ENCODE measurements around the gene ZFP90. TPM values are rescaled to one million over a fixed set of nuclear protein-coding genes. Genes with fewer than 3 reads are reported as not detected.

Gene ZFP90
- total and polyA plus RNA-seq, 9 of the 15 experiments (the other 6 are each of a cell fraction or from before 2014, with no cell fraction given): 0.66 to 2.9 (median 2.3) TPM

- H2AFZ ChIP-seq (ENCODE audit: low read depth, low read length): no peak overlapping the region
- 2% methylated on average over 6 of the region's 6 CpGs for whole genome bisulfite sequencing (ENCODE audit: insufficient coverage, low coverage, missing lambda C conversion rate)
- ChIA-PET POLR2A (interaction anchor here (0.9 kb wide), 1 partner anchor 32 kb away, joined by 3 read pairs; no protein-coding TSS in a partner anchor), CTCF (ENCODE audit: low intra/inter-chr PET ratio) (no interaction called here)
- no peak overlapping the region for H3K4me2 ChIP-seq (ENCODE audit: insufficient read depth, low read length)
- TF ChIP-seq CEBPG (CRISPR knock-in tag; IDR thresholded peaks at IDR 0.05): no peak
- TF ChIP-seq CEBPG (tag; conservative IDR thresholded peaks at IDR 0.05 in 1 of 2, IDR thresholded peaks at IDR 0.05 in 1 of 2): peak in 1 of 2 experiments; percentile 38; a peak in 1 of 4 replicates
- TF ChIP-seq ZKSCAN8 (CRISPR knock-in tag; IDR thresholded peaks at IDR 0.05): no peak
- no peak for TF ChIP-seq ESRRA (IDR thresholded peaks at IDR 0.05; ENCODE audit: borderline replicate concordance, low read depth)
- TF ChIP-seq SMARCB1 (IDR thresholded peaks at IDR 0.05; ENCODE audit: insufficient read length, low read depth): no peak
- TF ChIP-seq CEBPB (tag; IDR thresholded peaks at IDR 0.05): peak; percentile 64; the same call in 1 of the 2 replicates
- TF ChIP-seq SP2 (IDR thresholded peaks at IDR 0.05; ENCODE audit: extremely low read depth, low read depth, low read length, poor library complexity, severe bottlenecking): no peak
- no peaks in the 10 kb centered on the region for H3K4me1 ChIP-seq (replicated peaks in 1 of 2; ENCODE audit: control insufficient read depth in 2 of 2, insufficient read depth in 2 of 2, low read length in 2 of 2)
- no peaks in the 10 kb centered on the region for H3K9me1 ChIP-seq (ENCODE audit: control insufficient read depth, insufficient read depth, low read length)
- no peak overlapping the region for H3K4me3 ChIP-seq
- no peaks in the 10 kb centered on the region for H4K20me1 ChIP-seq (replicated peaks; ENCODE audit: control insufficient read depth, insufficient read depth, low read length)
- H3K36me3 ChIP-seq (ENCODE audit: control insufficient read depth, insufficient read depth, low read length): no peaks in the 10 kb centered on the region
- no peak overlapping the region for H3K27ac ChIP-seq (ENCODE audit: extremely low read depth, low read depth, low read length)
- ATAC-seq: no peak
- intact Hi-C loops (cut with micrococcal nuclease): loop anchor here (10.0 kb wide), 1 partner anchor 209 kb away; no protein-coding TSS in a partner anchor
- in situ Hi-C loops (cut with MboI): no loop called here
- FAIRE-seq: no peak
- H3K9ac ChIP-seq (ENCODE audit: insufficient read depth in 1 of 2, low read depth in 2 of 2, low read length in 2 of 2): no peak overlapping the region
- no peaks in the 10 kb centered on the region for H3K79me2 ChIP-seq (ENCODE audit: control insufficient read depth, insufficient read depth, low read length)
- DNase-seq (ENCODE audit: extremely low read depth in 1 of 4, low spot score in 3 of 4): no peak
- BruUV-seq (replicated peaks): no TSS peak
- H3K9me3 ChIP-seq (replicated peaks; ENCODE audit: control insufficient read depth, insufficient read depth, low read depth, low read length): no peaks in the 10 kb centered on the region; the same call in 1 of the 2 replicates
- peaks cover 6 to 14% of the 10 kb centered on the region in 2 experiments; a peak in 3 of 5 replicates for H3K27me3 ChIP-seq (ENCODE audit: control insufficient read depth in 2 of 2, insufficient read depth in 2 of 2, low read length in 2 of 2)
These were observed 57.2 kb downstream of the ZFP90 start for GRCh38 chr16:68596266-68596665.

All from K562 (cell line).